Esophagus muscularis mucosa (tissue), 4 donors: ENCODE results near the gene TRDN. TPM values are rescaled to one million over a fixed set of nuclear protein-coding genes. Genes with fewer than 3 reads are reported as not detected.

Experiments
- DNase-seq: peaks from one replicate; pipeline ENCODE4 v3.0.0-alpha.2; 2017; ENCODE audit errors: extremely low spot score
- H3K27ac ChIP-seq, 4 donors: fragments of 200-600 bp; sonication (generic); replicated peaks in 1 of 4; 1 replicate in 3 of 4; 2 replicates in 1 of 4; pipeline ENCODE4 v1.5.1; 2016 to 2019; ENCODE audit warnings: mild to moderate bottlenecking in 1 of 4
- H3K27me3 ChIP-seq, 4 donors: fragments of 200-600 bp; sonication (generic); one replicate each; pipeline versions ENCODE4 v1.5.1 to v1.6.0; 2016 to 2019
- H3K36me3 ChIP-seq, 4 donors: fragments of 200-600 bp; sonication (generic); one replicate each; pipeline ENCODE4 v1.5.1; 2016 to 2019
- H3K4me1 ChIP-seq, 4 donors: fragments of 200-600 bp; sonication (generic); one replicate each; pipeline ENCODE4 v1.5.1; 2016 to 2019
- H3K4me3 ChIP-seq, 4 donors: fragments of 200-600 bp; sonication (generic); 1 replicate in 2 of 4; 2 replicates in 2 of 4; pipeline ENCODE4 v1.5.1; 2016 to 2019; ENCODE audit warnings: mild to moderate bottlenecking in 4 of 4, moderate library complexity in 1 of 4
- H3K9me3 ChIP-seq, 4 donors: fragments of 200-600 bp; sonication (generic); 1 replicate in 3 of 4; 2 replicates in 1 of 4; pipeline ENCODE4 v1.5.1; 2016 to 2019
- EP300 ChIP-seq: sonication (generic); formaldehyde crosslinking; IDR thresholded peaks from one replicate; pipeline ENCODE4 v1.6.1; 2017; ENCODE audit warnings: antibody characterized with exemption
- POLR2A ChIP-seq: fragments of 450-650 bp; IDR thresholded peaks from one replicate; pipeline ENCODE4 v1.6.1; 2017; ENCODE audit warnings: antibody characterized with exemption, moderate library complexity, mild to moderate bottlenecking, low read depth
- POLR2AphosphoS5 ChIP-seq, 2 donors: sonication (generic); formaldehyde crosslinking; IDR thresholded peaks; one replicate each; pipeline ENCODE4 v1.6.1; 2017; ENCODE audit warnings: antibody characterized with exemption in 2 of 2
- WGBS: methylation state at CpG from one replicate; pipeline ENCODE4 v1.1.5; 2018; 5-methylcytosine and 5-hydroxymethylcytosine counted together
- intact Hi-C: fragments of 100-400 bp; cut with DNase I; formaldehyde crosslinking; loops from one replicate; pipeline ENCODE4 v1.15.1; 2023
- total RNA-seq, 4 donors: library from RNA; depleted of rRNA; stranded (reverse); fragments of >200 nt; gene quantifications; one replicate each; pipeline versions ENCODE4 v1.1.0 to v1.2.1, GENCODE V29; 2016
- TF ChIP-seq, protein P1 (sequence below), 3 experiments: fragments of 200-600 bp in 2 of 3; fragments of 450-650 bp in 1 of 3; sonication (generic) in 2 of 3; IDR thresholded peaks; one replicate each; pipeline ENCODE4 v1.5.1; 2017 to 2019; ENCODE audit warnings: antibody characterized with exemption in 3 of 3, mild to moderate bottlenecking in 2 of 3, moderate library complexity in 1 of 3

The TRDN gene
- total RNA-seq, 4 donors from 2014 or later = not detected

- 75% methylated on average over 3 of the region's 3 CpGs for WGBS
- no peak for DNase-seq
Measured at GRCh38 chr6:123417535-123417934, 219.2 kb downstream of the TRDN start.

DNA sequence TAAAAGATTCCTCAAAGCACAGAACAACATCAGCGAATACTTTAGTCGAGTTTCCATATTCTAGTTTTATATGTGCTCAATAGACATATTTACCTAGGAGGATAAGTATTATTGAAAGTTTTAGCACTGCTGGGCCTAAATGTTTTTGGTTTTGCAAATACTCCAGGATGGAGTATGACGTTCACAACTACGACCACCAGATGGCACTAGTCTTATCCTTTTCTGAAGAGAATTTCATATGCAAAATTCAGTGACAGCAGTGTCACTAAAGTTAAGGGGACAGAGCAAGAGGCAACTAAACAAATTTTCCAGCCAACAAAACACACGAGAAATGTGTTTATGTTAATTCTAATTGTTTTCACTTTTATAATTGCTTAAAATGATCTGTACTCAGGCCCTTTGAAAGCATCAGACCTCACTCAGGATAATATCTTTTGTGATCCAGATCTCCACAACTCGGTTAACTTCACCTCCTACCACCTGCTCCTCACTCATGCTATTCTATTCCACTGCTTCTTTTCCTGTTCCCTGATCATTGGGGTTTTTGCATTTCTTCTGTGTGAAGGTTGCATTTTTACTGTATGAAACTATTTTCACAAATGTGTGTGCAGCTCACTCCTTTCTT lies 220.8 kb downstream of the TRDN start:
- Histone ChIP-seq H3K27ac (no peak overlapping the region), H3K4me3 (no peak overlapping the region), H3K9me3 (no peaks in the 10 kb centered on the region), H3K4me1 (no peaks in the 10 kb centered on the region), H3K27me3 (no peaks in the 10 kb centered on the region), H3K36me3 (no peaks in the 10 kb centered on the region)
- no peak for DNase-seq
- 12% methylated on average over 6 of the region's 6 CpGs for whole genome bisulfite sequencing
- TF ChIP-seq POLR2A (no peak), EP300 (no peak), POLR2AphosphoS5 (IDR thresholded peaks at IDR 0.05) (no peak)
- TF ChIP-seq, protein P1, sequence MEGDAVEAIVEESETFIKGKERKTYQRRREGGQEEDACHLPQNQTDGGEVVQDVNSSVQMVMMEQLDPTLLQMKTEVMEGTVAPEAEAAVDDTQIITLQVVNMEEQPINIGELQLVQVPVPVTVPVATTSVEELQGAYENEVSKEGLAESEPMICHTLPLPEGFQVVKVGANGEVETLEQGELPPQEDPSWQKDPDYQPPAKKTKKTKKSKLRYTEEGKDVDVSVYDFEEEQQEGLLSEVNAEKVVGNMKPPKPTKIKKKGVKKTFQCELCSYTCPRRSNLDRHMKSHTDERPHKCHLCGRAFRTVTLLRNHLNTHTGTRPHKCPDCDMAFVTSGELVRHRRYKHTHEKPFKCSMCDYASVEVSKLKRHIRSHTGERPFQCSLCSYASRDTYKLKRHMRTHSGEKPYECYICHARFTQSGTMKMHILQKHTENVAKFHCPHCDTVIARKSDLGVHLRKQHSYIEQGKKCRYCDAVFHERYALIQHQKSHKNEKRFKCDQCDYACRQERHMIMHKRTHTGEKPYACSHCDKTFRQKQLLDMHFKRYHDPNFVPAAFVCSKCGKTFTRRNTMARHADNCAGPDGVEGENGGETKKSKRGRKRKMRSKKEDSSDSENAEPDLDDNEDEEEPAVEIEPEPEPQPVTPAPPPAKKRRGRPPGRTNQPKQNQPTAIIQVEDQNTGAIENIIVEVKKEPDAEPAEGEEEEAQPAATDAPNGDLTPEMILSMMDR (IDR thresholded peaks at IDR 0.05) = peak; percentile 37 to 70 (median 65)
- intact Hi-C loops = loop anchor here (10.0 kb wide), 1 partner anchor 299 kb away; no protein-coding TSS in a partner anchor

More at GRCh38 chr6:123417535-123417934, 219.2 kb downstream of the TRDN start:
- intact Hi-C loops = loop anchor here (10.0 kb wide), 1 partner anchor 297 kb away; no protein-coding TSS in a partner anchor
- Histone ChIP-seq H3K9me3 (no peaks in the 10 kb centered on the region), H3K27me3 (no peaks in the 10 kb centered on the region), H3K4me3 (no peak overlapping the region), H3K4me1 (no peaks in the 10 kb centered on the region), H3K36me3 (no peaks in the 10 kb centered on the region), H3K27ac (no peak overlapping the region)
- TF ChIP-seq, protein P1 (IDR thresholded peaks at IDR 0.05) = no peak
- no peak for TF ChIP-seq EP300
- TF ChIP-seq POLR2A = no peak
- no peak for TF ChIP-seq POLR2AphosphoS5 (IDR thresholded peaks at IDR 0.05)

GRCh38 chr6:123404975-123405374 lies 231.8 kb downstream of the TRDN start:
- DNase-seq = no peak
- H3K27me3 ChIP-seq = no peaks in the 10 kb centered on the region
- no peak overlapping the region for H3K27ac ChIP-seq
- H3K4me1 ChIP-seq = no peaks in the 10 kb centered on the region
- no peaks in the 10 kb centered on the region for H3K9me3 ChIP-seq
- H3K36me3 ChIP-seq = no peaks in the 10 kb centered on the region
- WGBS = 91% methylated on average over 1 of the region's 1 CpG
- TF ChIP-seq POLR2A (no peak), POLR2AphosphoS5 (IDR thresholded peaks at IDR 0.05) (no peak), EP300 (no peak)
- TF ChIP-seq, protein P1 (IDR thresholded peaks at IDR 0.05) = no peak
- H3K4me3 ChIP-seq = no peak overlapping the region
- intact Hi-C loops = no loop called here

DNA sequence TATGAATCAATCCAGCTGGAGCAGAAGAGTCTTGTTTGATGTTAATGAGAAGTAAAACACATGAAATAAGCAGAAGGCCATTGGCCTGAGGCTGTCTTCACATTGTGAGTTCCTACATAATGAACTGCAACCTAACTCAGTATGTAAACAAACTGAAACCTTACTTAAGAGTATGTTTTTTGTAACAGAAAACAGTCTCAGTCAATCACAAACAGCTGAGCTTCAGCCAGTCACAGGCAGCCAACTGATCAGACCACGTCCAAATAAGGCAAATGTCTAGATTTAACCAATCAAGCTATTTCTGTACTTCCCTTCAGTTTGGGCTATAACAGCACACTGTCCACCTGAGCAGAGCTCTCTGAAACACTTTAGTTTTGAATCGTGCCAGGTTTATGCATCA lies 234.7 kb downstream of the TRDN start:
- DNase-seq = no peak
- intact Hi-C loops = no loop called here
- no peaks in the 10 kb centered on the region for H3K36me3 ChIP-seq
- TF ChIP-seq POLR2A (no peak), EP300 (no peak), POLR2AphosphoS5 (IDR thresholded peaks at IDR 0.05) (no peak)
- TF ChIP-seq, protein P1 (IDR thresholded peaks at IDR 0.05) = no peak
- H3K4me1 ChIP-seq = no peaks in the 10 kb centered on the region
- H3K9me3 ChIP-seq = no peaks in the 10 kb centered on the region
- 76% methylated on average over 2 of the region's 2 CpGs for WGBS
- no peak overlapping the region for H3K4me3 ChIP-seq
- H3K27me3 ChIP-seq = no peaks in the 10 kb centered on the region
- H3K27ac ChIP-seq = no peak overlapping the region

GRCh38 chr6:123398072-123398471 lies 238.7 kb downstream of the TRDN start:
- H3K4me3 ChIP-seq = no peak overlapping the region
- no peaks in the 10 kb centered on the region for H3K9me3 ChIP-seq
- TF ChIP-seq, protein P1 (IDR thresholded peaks at IDR 0.05) = no peak
- no peak for TF ChIP-seq EP300
- H3K27ac ChIP-seq = no peak overlapping the region
- no peaks in the 10 kb centered on the region for H3K36me3 ChIP-seq
- H3K4me1 ChIP-seq = no peaks in the 10 kb centered on the region
- DNase-seq = no peak
- H3K27me3 ChIP-seq = no peaks in the 10 kb centered on the region
- 92% methylated on average over 12 of the region's 12 CpGs for WGBS
- intact Hi-C loops = no loop called here
